Measurements from ENCODE around the gene SORBS2. TPM values are rescaled to one million over a fixed set of nuclear protein-coding genes. Genes with fewer than 3 reads are reported as not detected.
"Not testable (repeated sequence)": the region's sequence is repeated elsewhere in the genome, so short reads cannot be mapped to it uniquely, and the experiment has no call there.

Gene SORBS2
- total RNA-seq, 2 experiments from 2014 or later, result not detected

- DNase-seq, result no peak
- TF ChIP-seq CTCF (IDR thresholded peaks at IDR 0.05), result no peak
- intact Hi-C loops (cut with DNase I, micrococcal nuclease), result no loop called here
- Mint-ChIP-seq H3K27ac (no peak overlapping the region), H3K36me3 (ENCODE audit: low read depth) (no peaks in the 10 kb centered on the region), H3K27me3 (peaks cover 67% of the 10 kb centered on the region), H3K4me3 (no peak overlapping the region), H3K4me1 (ENCODE audit: low read depth) (no peaks in the 10 kb centered on the region), H3K9me3 (peaks cover 4% of the 10 kb centered on the region)
- CTCF ChIA-PET, result no interaction called here
- Histone ChIP-seq H3K4me1 (ENCODE audit: insufficient read depth, low read length) (no peaks in the 10 kb centered on the region), H3K27ac (ENCODE audit: low read depth in 1 of 2, low read length in 2 of 2) (no peak overlapping the region), H3K27me3 (ENCODE audit: control insufficient read depth in 1 of 2, insufficient read depth in 2 of 2, low read length in 2 of 2) (peaks cover 0 to 9% of the 10 kb centered on the region in 2 experiments), H3K9me3 (ENCODE audit: control insufficient read depth in 1 of 2, insufficient read depth in 1 of 2, low read length in 2 of 2) (peaks cover 0 to 2% of the 10 kb centered on the region in 2 experiments), H3K36me3 (ENCODE audit: insufficient read depth, low read length) (no peaks in the 10 kb centered on the region), H3K4me3 (ENCODE audit: low read length) (no peak overlapping the region)
- ATAC-seq (ENCODE audit: poor library complexity), result no peak
- POLR2A ChIA-PET, result no interaction called here
These were observed 252.1 kb downstream of the SORBS2 start for GRCh38 chr4:185559915-185560281.

- POLR2A ChIA-PET; ATAC-seq (ENCODE audit: poor library complexity): not testable (repeated sequence)
These were observed 252.6 kb downstream of the SORBS2 start for GRCh38 chr4:185559251-185559914.

GRCh38 chr4:185554365-185555126, 257.4 kb downstream of the SORBS2 start:
- Mint-ChIP-seq H3K9me3 (no peaks in the 10 kb centered on the region), H3K4me1 (ENCODE audit: low read depth) (no peaks in the 10 kb centered on the region), H3K27me3 (peaks cover 44% of the 10 kb centered on the region), H3K36me3 (ENCODE audit: low read depth) (no peaks in the 10 kb centered on the region), H3K27ac (no peak overlapping the region), H3K4me3 (no peak overlapping the region)
- Histone ChIP-seq H3K9me3 (ENCODE audit: control insufficient read depth in 1 of 2, insufficient read depth in 1 of 2, low read length in 2 of 2) (no peaks in the 10 kb centered on the region), H3K27me3 (ENCODE audit: control insufficient read depth in 1 of 2, insufficient read depth in 2 of 2, low read length in 2 of 2) (peaks cover 0 to 4% of the 10 kb centered on the region in 2 experiments), H3K4me3 (ENCODE audit: low read length) (no peak overlapping the region), H3K36me3 (ENCODE audit: insufficient read depth, low read length) (no peaks in the 10 kb centered on the region), H3K27ac (ENCODE audit: low read depth in 1 of 2, low read length in 2 of 2) (no peak overlapping the region), H3K4me1 (ENCODE audit: insufficient read depth, low read length) (no peaks in the 10 kb centered on the region)
- ATAC-seq (ENCODE audit: poor library complexity) (no peak), DNase-seq (no peak)
- ChIA-PET POLR2A (no interaction called here), CTCF (interaction anchor here (0.6 kb wide), 1 partner anchor 29 kb away, joined by 3 read pairs; no protein-coding TSS in a partner anchor)
- no peak for TF ChIP-seq CTCF (IDR thresholded peaks at IDR 0.05)
- intact Hi-C loops (cut with DNase I, micrococcal nuclease), result no loop called here

More at GRCh38 chr4:185559251-185559914, 252.6 kb downstream of the SORBS2 start:
- H3K9me3 Mint-ChIP-seq; H3K27ac ChIP-seq (ENCODE audit: low read depth in 1 of 2, low read length in 2 of 2); H3K9me3 ChIP-seq (ENCODE audit: control insufficient read depth in 1 of 2, insufficient read depth in 1 of 2, low read length in 2 of 2); CTCF ChIA-PET; H3K36me3 Mint-ChIP-seq (ENCODE audit: low read depth); H3K27ac Mint-ChIP-seq; H3K27me3 ChIP-seq (ENCODE audit: control insufficient read depth in 1 of 2, insufficient read depth in 2 of 2, low read length in 2 of 2); H3K4me3 ChIP-seq (ENCODE audit: low read length); intact Hi-C loops (cut with DNase I, micrococcal nuclease); H3K4me1 Mint-ChIP-seq (ENCODE audit: low read depth); H3K36me3 ChIP-seq (ENCODE audit: insufficient read depth, low read length); DNase-seq; H3K4me3 Mint-ChIP-seq; H3K4me1 ChIP-seq (ENCODE audit: insufficient read depth, low read length): not testable (repeated sequence)
- peaks cover 64% of the 10 kb centered on the region for H3K27me3 Mint-ChIP-seq
